Measurements from ENCODE around the gene TRAF3IP1. TPM values are rescaled to one million over a fixed set of nuclear protein-coding genes. Genes with fewer than 3 reads are reported as not detected.

TRAF3IP1 gene
- total and polyA plus RNA-seq, 2 of the 13 experiments (the other 11 are each of a cell fraction or from before 2014, with no cell fraction given), result 4.1 to 12.9 TPM

GRCh38 chr2:238441262-238442114 lies 121.2 kb downstream of the TRAF3IP1 start (continued):
- no peak for TF ChIP-seq KIAA2018 (CRISPR knock-in tag; IDR thresholded peaks at IDR 0.05; ENCODE audit: borderline replicate concordance)
- TF ChIP-seq HNRNPLL (IDR thresholded peaks at IDR 0.05; ENCODE audit: low read depth, low read length, poor library complexity, severe bottlenecking), result no peak
- peak; percentile 54; the same call in 1 of the 2 replicates for TF ChIP-seq POLR2G (IDR thresholded peaks at IDR 0.05; ENCODE audit: low read depth, low read length)
- no peak for TF ChIP-seq PRPF4 (IDR thresholded peaks at IDR 0.05; ENCODE audit: low read depth, low read length, poor library complexity, severe bottlenecking)
- TF ChIP-seq ZNF274 (CRISPR knock-in tag; IDR thresholded peaks at IDR 0.05), result no peak
- no peak for TF ChIP-seq FOXA1 (IDR thresholded peaks at IDR 0.05)
- TF ChIP-seq FOXA1 (CRISPR knock-in tag; IDR thresholded peaks at IDR 0.05), result peak; percentile 79
- TF ChIP-seq ZNF263 (CRISPR knock-in tag; IDR thresholded peaks at IDR 0.05), result peak; percentile 62
- TF ChIP-seq, protein P1, sequence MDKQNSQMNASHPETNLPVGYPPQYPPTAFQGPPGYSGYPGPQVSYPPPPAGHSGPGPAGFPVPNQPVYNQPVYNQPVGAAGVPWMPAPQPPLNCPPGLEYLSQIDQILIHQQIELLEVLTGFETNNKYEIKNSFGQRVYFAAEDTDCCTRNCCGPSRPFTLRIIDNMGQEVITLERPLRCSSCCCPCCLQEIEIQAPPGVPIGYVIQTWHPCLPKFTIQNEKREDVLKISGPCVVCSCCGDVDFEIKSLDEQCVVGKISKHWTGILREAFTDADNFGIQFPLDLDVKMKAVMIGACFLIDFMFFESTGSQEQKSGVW (CRISPR knock-in tag; IDR thresholded peaks at IDR 0.05; ENCODE audit: borderline replicate concordance), result no peak
- TF ChIP-seq, protein P2, sequence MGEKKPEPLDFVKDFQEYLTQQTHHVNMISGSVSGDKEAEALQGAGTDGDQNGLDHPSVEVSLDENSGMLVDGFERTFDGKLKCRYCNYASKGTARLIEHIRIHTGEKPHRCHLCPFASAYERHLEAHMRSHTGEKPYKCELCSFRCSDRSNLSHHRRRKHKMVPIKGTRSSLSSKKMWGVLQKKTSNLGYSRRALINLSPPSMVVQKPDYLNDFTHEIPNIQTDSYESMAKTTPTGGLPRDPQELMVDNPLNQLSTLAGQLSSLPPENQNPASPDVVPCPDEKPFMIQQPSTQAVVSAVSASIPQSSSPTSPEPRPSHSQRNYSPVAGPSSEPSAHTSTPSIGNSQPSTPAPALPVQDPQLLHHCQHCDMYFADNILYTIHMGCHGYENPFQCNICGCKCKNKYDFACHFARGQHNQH (CRISPR knock-in tag; IDR thresholded peaks at IDR 0.05), result peak; percentile 92
- peak; percentile 99 for TF ChIP-seq ZNF292 (CRISPR knock-in tag; IDR thresholded peaks at IDR 0.05; ENCODE audit: borderline replicate concordance, low read depth)
- no peak for TF ChIP-seq SMARCE1 (IDR thresholded peaks at IDR 0.05; ENCODE audit: borderline replicate concordance)
- TF ChIP-seq DBP (CRISPR knock-in tag; IDR thresholded peaks at IDR 0.05; ENCODE audit: not compliant biosample characterization), result no peak
- TF ChIP-seq MAX (IDR thresholded peaks at IDR 0.05), result peak; percentile 96
- no peak for TF ChIP-seq ZNF33A (CRISPR knock-in tag; IDR thresholded peaks at IDR 0.05; ENCODE audit: borderline replicate concordance)
- peak; percentile 55 for TF ChIP-seq ZFP36 (IDR thresholded peaks at IDR 0.05; ENCODE audit: borderline replicate concordance, low read depth, low read length, partially characterized antibody)
- TF ChIP-seq ZNF367 (CRISPR knock-in tag; IDR thresholded peaks at IDR 0.05; ENCODE audit: borderline replicate concordance), result no peak
